ENCODE results near the gene BCR. TPM values are rescaled to one million over a fixed set of nuclear protein-coding genes. Genes with fewer than 3 reads are reported as not detected.

Gene BCR
- total RNA-seq, 3 donors from 2014 or later = 25.3 to 44.6 (median 35.1) TPM

DNA sequence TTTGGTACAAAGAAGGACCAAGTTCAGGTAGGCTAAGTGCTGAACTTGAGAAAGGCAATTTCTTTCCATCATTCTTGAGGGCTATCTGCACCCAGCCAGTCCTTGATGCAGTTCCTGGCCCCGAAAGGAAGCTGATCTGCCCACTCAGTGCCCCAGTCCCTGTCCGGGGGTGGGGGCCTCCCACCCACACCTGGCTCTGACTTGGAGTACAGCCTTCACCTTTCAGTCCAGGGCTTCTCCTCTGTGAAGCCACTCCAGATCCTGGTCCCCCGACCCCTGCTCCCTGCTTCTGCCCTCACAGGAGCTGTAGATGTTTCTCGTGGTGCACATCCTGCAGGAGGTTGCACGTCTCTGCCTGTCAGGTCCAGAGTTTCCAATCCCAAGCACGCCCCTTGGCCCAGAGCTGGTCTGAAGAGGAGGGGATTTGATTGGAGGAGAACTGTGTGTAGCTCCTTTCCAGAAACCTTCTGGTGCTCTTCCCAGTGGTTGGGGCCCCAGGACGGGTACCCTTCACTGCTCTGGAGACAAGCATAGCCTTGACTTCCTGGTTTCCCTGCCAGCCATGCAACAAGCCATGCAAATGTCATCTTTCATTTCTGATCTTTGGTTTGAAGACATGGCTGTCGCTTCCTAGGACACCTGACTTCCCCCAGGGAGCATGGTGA is 75.3 kb downstream of the BCR start:
- H3K27me3 ChIP-seq = no peaks in the 10 kb centered on the region
- H3K9me3 ChIP-seq = no peaks in the 10 kb centered on the region
- no peak overlapping the region for H3K4me3 ChIP-seq
- H3K36me3 ChIP-seq = no peaks in the 10 kb centered on the region
- H3K27ac ChIP-seq = peak overlapping the region; percentile 64 to 76
- TF ChIP-seq POLR2A (IDR thresholded peaks at IDR 0.05) (no peak), POLR2AphosphoS5 (IDR thresholded peaks at IDR 0.05) (no peak)
- TF ChIP-seq, protein P1, sequence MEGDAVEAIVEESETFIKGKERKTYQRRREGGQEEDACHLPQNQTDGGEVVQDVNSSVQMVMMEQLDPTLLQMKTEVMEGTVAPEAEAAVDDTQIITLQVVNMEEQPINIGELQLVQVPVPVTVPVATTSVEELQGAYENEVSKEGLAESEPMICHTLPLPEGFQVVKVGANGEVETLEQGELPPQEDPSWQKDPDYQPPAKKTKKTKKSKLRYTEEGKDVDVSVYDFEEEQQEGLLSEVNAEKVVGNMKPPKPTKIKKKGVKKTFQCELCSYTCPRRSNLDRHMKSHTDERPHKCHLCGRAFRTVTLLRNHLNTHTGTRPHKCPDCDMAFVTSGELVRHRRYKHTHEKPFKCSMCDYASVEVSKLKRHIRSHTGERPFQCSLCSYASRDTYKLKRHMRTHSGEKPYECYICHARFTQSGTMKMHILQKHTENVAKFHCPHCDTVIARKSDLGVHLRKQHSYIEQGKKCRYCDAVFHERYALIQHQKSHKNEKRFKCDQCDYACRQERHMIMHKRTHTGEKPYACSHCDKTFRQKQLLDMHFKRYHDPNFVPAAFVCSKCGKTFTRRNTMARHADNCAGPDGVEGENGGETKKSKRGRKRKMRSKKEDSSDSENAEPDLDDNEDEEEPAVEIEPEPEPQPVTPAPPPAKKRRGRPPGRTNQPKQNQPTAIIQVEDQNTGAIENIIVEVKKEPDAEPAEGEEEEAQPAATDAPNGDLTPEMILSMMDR (IDR thresholded peaks at IDR 0.05) = no peak
- intact Hi-C loops (cut with DNase I; ENCODE audit: low total_unique reads) = no loop called here
- H3K4me1 ChIP-seq = peaks cover 5 to 14% of the 10 kb centered on the region in 2 donors
- DNase-seq (ENCODE audit: low spot score in 2 of 2) = no peak

GRCh38 chr22:23256171-23256932 is 76.0 kb downstream of the BCR start:
- Histone ChIP-seq H3K4me3 (no peak overlapping the region), H3K4me1 (peaks cover 5 to 14% of the 10 kb centered on the region in 2 donors), H3K27me3 (no peaks in the 10 kb centered on the region), H3K36me3 (no peaks in the 10 kb centered on the region), H3K27ac (peak overlapping the region; percentile 64 to 76), H3K9me3 (no peaks in the 10 kb centered on the region)
- TF ChIP-seq POLR2AphosphoS5 (IDR thresholded peaks at IDR 0.05) = no peak
- no peak for TF ChIP-seq POLR2A (IDR thresholded peaks at IDR 0.05)
- TF ChIP-seq, protein P1 (IDR thresholded peaks at IDR 0.05) = no peak
- no peak for DNase-seq (ENCODE audit: low spot score in 2 of 2)
- intact Hi-C loops (cut with DNase I; ENCODE audit: low total_unique reads) = no loop called here

DNA sequence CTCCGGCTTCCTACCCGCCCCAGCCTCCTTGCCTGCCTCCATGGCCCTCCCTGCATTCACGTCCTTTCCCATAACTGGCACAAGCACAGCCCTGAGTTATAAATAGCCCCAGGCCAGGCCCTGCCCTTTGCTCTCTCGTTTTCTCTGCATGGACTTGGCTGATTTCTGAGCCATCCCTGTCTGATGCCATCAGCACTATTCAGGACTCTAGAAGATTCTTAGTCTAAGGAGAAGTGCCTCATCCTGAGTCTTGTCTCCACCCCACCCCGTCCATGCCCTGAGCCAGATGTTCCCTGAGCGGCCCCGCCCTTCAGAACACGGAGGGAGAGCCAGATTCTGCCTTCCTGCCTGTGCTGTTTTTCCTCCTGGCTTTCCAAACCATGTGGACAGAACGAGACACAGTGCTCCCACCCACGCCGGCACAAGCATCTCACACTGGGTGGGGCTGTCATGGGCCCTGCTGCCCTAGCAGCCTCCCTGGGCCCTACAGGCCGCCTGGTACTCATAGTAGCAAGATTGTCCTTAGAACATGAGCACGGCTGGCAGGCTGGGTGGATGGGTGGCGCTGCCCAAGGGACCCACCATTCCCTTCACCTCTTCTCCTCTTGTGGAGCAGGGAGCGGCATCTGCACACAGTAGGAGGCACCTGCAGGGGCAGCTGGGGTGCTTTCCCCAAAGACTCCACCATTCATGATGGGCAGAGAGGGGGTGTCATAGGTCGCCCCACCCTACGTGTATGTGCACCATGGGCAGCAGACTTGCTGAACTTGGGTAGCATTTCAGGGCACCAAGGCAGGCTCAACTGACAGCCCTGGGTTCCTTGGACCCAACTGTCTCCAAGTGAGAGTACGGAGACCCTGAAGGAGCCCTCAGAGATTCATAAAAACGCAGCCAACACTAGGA is 76.9 kb downstream of the BCR start:
- TF ChIP-seq, protein P1 (IDR thresholded peaks at IDR 0.05) = no peak
- TF ChIP-seq POLR2A (IDR thresholded peaks at IDR 0.05) (no peak), POLR2AphosphoS5 (IDR thresholded peaks at IDR 0.05) (no peak)
- H3K4me1 ChIP-seq = peaks cover 5 to 14% of the 10 kb centered on the region in 2 donors
- no peak overlapping the region for H3K4me3 ChIP-seq
- peak in 1 of 2 donors; percentile 46 for DNase-seq (ENCODE audit: low spot score in 2 of 2)
- no peaks in the 10 kb centered on the region for H3K9me3 ChIP-seq
- no peaks in the 10 kb centered on the region for H3K36me3 ChIP-seq
- H3K27me3 ChIP-seq = no peaks in the 10 kb centered on the region
- intact Hi-C loops (cut with DNase I; ENCODE audit: low total_unique reads) = no loop called here
- H3K27ac ChIP-seq = peak overlapping the region; percentile 64 to 76

DNA sequence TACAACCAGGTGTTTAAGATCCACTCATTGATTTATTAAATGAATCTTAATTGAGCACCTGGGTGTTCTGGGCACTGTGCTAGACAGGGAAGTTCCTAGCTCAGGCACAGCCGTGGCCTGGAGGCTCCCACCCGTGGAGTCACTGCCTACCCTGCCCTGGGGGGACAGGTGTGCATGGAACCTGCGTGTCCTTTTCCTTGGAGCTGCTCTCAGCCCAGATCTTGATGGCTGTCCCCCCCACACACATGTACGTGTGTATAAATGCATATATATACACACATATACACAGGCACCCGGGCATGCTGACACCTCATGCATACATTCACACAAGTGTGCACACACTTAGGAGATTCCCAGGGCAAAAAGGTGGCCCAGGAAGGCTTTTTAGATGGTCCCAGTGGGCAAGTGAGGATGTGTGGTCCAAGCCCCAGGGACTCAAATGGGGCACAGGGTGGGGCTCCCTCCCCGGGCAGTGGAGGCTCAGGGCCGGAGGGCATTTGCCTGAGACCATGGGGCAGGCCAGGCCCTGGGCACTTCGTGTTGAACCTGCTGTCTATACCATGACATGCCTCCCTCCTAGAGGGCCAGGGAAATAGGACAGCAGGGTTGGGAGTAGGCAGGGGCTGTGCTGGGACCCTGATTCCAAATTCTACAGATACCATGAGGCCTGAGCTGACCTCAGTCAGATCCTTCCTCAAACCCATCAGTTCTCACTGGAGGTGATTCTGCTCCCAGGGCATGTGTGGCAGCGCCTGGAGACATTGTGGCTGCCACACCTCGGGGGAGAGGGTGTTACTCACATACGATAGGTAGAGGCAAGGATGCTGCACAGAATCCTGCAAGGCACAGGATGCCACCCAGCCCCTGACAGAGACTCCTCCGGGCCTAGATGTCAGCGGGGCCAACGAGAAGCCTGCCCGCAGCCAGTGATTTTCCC is 77.8 kb downstream of the BCR start:
- Histone ChIP-seq H3K27ac (peak overlapping the region; percentile 64 to 76), H3K4me1 (peaks cover 5 to 14% of the 10 kb centered on the region in 2 donors), H3K27me3 (no peaks in the 10 kb centered on the region), H3K4me3 (no peak overlapping the region), H3K36me3 (no peaks in the 10 kb centered on the region), H3K9me3 (no peaks in the 10 kb centered on the region)
- intact Hi-C loops (cut with DNase I; ENCODE audit: low total_unique reads) = no loop called here
- DNase-seq (ENCODE audit: low spot score in 2 of 2) = no peak
- TF ChIP-seq POLR2AphosphoS5 (IDR thresholded peaks at IDR 0.05) (no peak), POLR2A (IDR thresholded peaks at IDR 0.05) (no peak)
- TF ChIP-seq, protein P1 (IDR thresholded peaks at IDR 0.05) = no peak
